ENCODE data around the gene MACROD2. TPM values are rescaled to one million over a fixed set of nuclear protein-coding genes. Genes with fewer than 3 reads are reported as not detected.

MACROD2 gene
- total RNA-seq, 1 experiment from 2014 or later = 1.4 TPM

GRCh38 chr20:14491436-14491835, 496.1 kb downstream of the MACROD2 start:
- Histone ChIP-seq H3K27ac (ENCODE audit: low read depth, low read length, poor library complexity, severe bottlenecking) (no peak overlapping the region), H3K27me3 (replicated peaks; ENCODE audit: insufficient read depth, low read depth, low read length, poor library complexity) (no peaks in the 10 kb centered on the region), H3K36me3 (ENCODE audit: insufficient read depth, low read length, poor library complexity, severe bottlenecking) (no peaks in the 10 kb centered on the region), H3K4me3 (ENCODE audit: low read depth, low read length, poor library complexity, severe bottlenecking) (no peak overlapping the region), H3K4me1 (ENCODE audit: insufficient read depth, low read length, poor library complexity, severe bottlenecking) (no peaks in the 10 kb centered on the region), H3K9me3 (ENCODE audit: low read depth, low read length, poor library complexity, severe bottlenecking) (no peaks in the 10 kb centered on the region)
- TF ChIP-seq EZH2 (IDR thresholded peaks at IDR 0.05; ENCODE audit: borderline replicate concordance, low read depth, low read length, poor library complexity, severe bottlenecking) (no peak), CTCF (conservative IDR thresholded peaks at IDR 0.05; ENCODE audit: low read depth, low read length) (no peak)
- DNase-seq (ENCODE audit: low spot score) = no peak
- CTCF ChIA-PET = no interaction called here
- POLR2A ChIA-PET (ENCODE audit: low non-redundant PET) = interaction anchor here (0.6 kb wide), 1 partner anchor 11 kb away, joined by 3 read pairs; no protein-coding TSS in a partner anchor
- BruUV-seq (replicated peaks) = no TSS peak
- intact Hi-C loops (cut with micrococcal nuclease; ENCODE audit: unreplicated experiment) = no loop called here

- POLR2A ChIA-PET (ENCODE audit: low non-redundant PET) = no interaction called here
- no peak overlapping the region for H3K27ac ChIP-seq (ENCODE audit: low read depth, low read length, poor library complexity, severe bottlenecking)
- no TSS peak for BruUV-seq (replicated peaks)
- no peaks in the 10 kb centered on the region for H3K36me3 ChIP-seq (ENCODE audit: insufficient read depth, low read length, poor library complexity, severe bottlenecking)
- no peaks in the 10 kb centered on the region for H3K27me3 ChIP-seq (replicated peaks; ENCODE audit: insufficient read depth, low read depth, low read length, poor library complexity)
- intact Hi-C loops (cut with micrococcal nuclease; ENCODE audit: unreplicated experiment) = no loop called here
- CTCF ChIA-PET = no interaction called here
- no peak for TF ChIP-seq EZH2 (IDR thresholded peaks at IDR 0.05; ENCODE audit: borderline replicate concordance, low read depth, low read length, poor library complexity, severe bottlenecking)
- TF ChIP-seq CTCF (conservative IDR thresholded peaks at IDR 0.05; ENCODE audit: low read depth, low read length) = no peak
- H3K9me3 ChIP-seq (ENCODE audit: low read depth, low read length, poor library complexity, severe bottlenecking) = no peaks in the 10 kb centered on the region
- no peak for DNase-seq (ENCODE audit: low spot score)
- no peaks in the 10 kb centered on the region for H3K4me1 ChIP-seq (ENCODE audit: insufficient read depth, low read length, poor library complexity, severe bottlenecking)
- no peak overlapping the region for H3K4me3 ChIP-seq (ENCODE audit: low read depth, low read length, poor library complexity, severe bottlenecking)
Measured at GRCh38 chr20:14493408-14493807, 498.1 kb downstream of the MACROD2 start.

GRCh38 chr20:14494355-14494754, 499.0 kb downstream of the MACROD2 start:
- no peak overlapping the region for H3K4me3 ChIP-seq (ENCODE audit: low read depth, low read length, poor library complexity, severe bottlenecking)
- H3K4me1 ChIP-seq (ENCODE audit: insufficient read depth, low read length, poor library complexity, severe bottlenecking) = no peaks in the 10 kb centered on the region
- ChIA-PET POLR2A (ENCODE audit: low non-redundant PET) (no interaction called here), CTCF (no interaction called here)
- no TSS peak for BruUV-seq (replicated peaks)
- no peaks in the 10 kb centered on the region for H3K36me3 ChIP-seq (ENCODE audit: insufficient read depth, low read length, poor library complexity, severe bottlenecking)
- no peak for DNase-seq (ENCODE audit: low spot score)
- no peaks in the 10 kb centered on the region for H3K27me3 ChIP-seq (replicated peaks; ENCODE audit: insufficient read depth, low read depth, low read length, poor library complexity)
- no peak overlapping the region for H3K27ac ChIP-seq (ENCODE audit: low read depth, low read length, poor library complexity, severe bottlenecking)
- intact Hi-C loops (cut with micrococcal nuclease; ENCODE audit: unreplicated experiment) = no loop called here
- no peaks in the 10 kb centered on the region for H3K9me3 ChIP-seq (ENCODE audit: low read depth, low read length, poor library complexity, severe bottlenecking)
- TF ChIP-seq EZH2 (IDR thresholded peaks at IDR 0.05; ENCODE audit: borderline replicate concordance, low read depth, low read length, poor library complexity, severe bottlenecking) = no peak
- no peak for TF ChIP-seq CTCF (conservative IDR thresholded peaks at IDR 0.05; ENCODE audit: low read depth, low read length)
